GM23338 (cell line): ENCODE measurements around the gene TBC1D19. TPM values are rescaled to one million over a fixed set of nuclear protein-coding genes. Genes with fewer than 3 reads are reported as not detected.

Source experiments
- ATAC-seq: fragments of 200-7000 bp; cut with Tn5 transposase; 3 replicates; pipeline ENCODE4 v1.9.1; 2020
- DNase-seq: peaks from one replicate; pipeline ENCODE4 v3.0.0-alpha.2; 2015; ENCODE audit warnings: low spot score
- H2AFZ ChIP-seq: fragments of 200-600 bp; sonication (generic); 2 replicates; pipeline ENCODE4 v1.8.0; 2016; ENCODE audit warnings: antibody characterized with exemption, mild to moderate bottlenecking, moderate library complexity
- H3F3A ChIP-seq: fragments of 200-600 bp; sonication (generic); replicated peaks from 2 replicates; pipeline ENCODE4 v1.8.0; 2017; ENCODE audit warnings: antibody characterized with exemption, mixed run types, low read depth
- H3K27ac ChIP-seq: fragments of 200-600 bp; sonication (generic); 2 replicates; pipeline ENCODE4 v1.6.1; 2016; ENCODE audit warnings: low read depth
- H3K27me3 ChIP-seq: fragments of 200-600 bp; sonication (generic); 2 replicates; pipeline ENCODE4 v1.8.0; 2016; ENCODE audit warnings: mild to moderate bottlenecking, mixed run types, moderate library complexity; ENCODE audit not compliant: insufficient read depth
- H3K36me3 ChIP-seq: fragments of 200-600 bp; sonication (generic); 2 replicates; pipeline ENCODE4 v1.8.0; 2016; ENCODE audit warnings: mild to moderate bottlenecking; ENCODE audit not compliant: insufficient read depth
- H3K4me1 ChIP-seq: fragments of 200-600 bp; sonication (generic); 2 replicates; pipeline ENCODE4 v1.8.0; 2016; ENCODE audit warnings: mild to moderate bottlenecking, moderate library complexity; ENCODE audit not compliant: insufficient read depth
- H3K4me2 ChIP-seq: fragments of 200-600 bp; sonication (generic); 2 replicates; pipeline ENCODE4 v1.7.1; 2017; ENCODE audit warnings: mixed run types
- H3K4me3 ChIP-seq: fragments of 200-600 bp; sonication (generic); 2 replicates; pipeline ENCODE4 v1.6.1; 2016; ENCODE audit warnings: mixed run types
- H3K79me2 ChIP-seq: fragments of 200-600 bp; sonication (generic); replicated peaks from 2 replicates; pipeline ENCODE4 v1.8.0; 2017; ENCODE audit warnings: mild to moderate bottlenecking; ENCODE audit not compliant: insufficient read depth
- H3K9me2 ChIP-seq: fragments of 200-600 bp; sonication (generic); 2 replicates; pipeline ENCODE4 v1.8.0; 2017; ENCODE audit not compliant: insufficient read depth
- H4K20me1 ChIP-seq: fragments of 200-600 bp; sonication (generic); replicated peaks from 2 replicates; pipeline ENCODE4 v1.8.0; 2017; ENCODE audit warnings: mild to moderate bottlenecking; ENCODE audit not compliant: insufficient read depth
- H3K27ac Mint-ChIP-seq: 2 replicates; pipeline ENCODE4 v1.8.0; 2020; ENCODE audit warnings: inconsistent platforms, mild to moderate bottlenecking, moderate library complexity, mixed read lengths
- H3K27me3 Mint-ChIP-seq: 3 replicates; pipeline ENCODE4 v1.8.0; 2022; ENCODE audit warnings: low read depth, mild to moderate bottlenecking, moderate library complexity, mixed read lengths, inconsistent platforms; ENCODE audit not compliant: insufficient read depth, poor library complexity
- H3K36me3 Mint-ChIP-seq: 3 replicates; pipeline ENCODE4 v1.8.0; 2021; ENCODE audit warnings: low read depth, mild to moderate bottlenecking, inconsistent platforms, moderate library complexity, mixed read lengths
- H3K4me1 Mint-ChIP-seq: 3 replicates; pipeline ENCODE4 v1.8.0; 2020; ENCODE audit warnings: mild to moderate bottlenecking, inconsistent platforms, mixed read lengths
- H3K4me3 Mint-ChIP-seq: 3 replicates; pipeline ENCODE4 v1.8.0; 2021; ENCODE audit warnings: moderate library complexity, mild to moderate bottlenecking, inconsistent platforms, mixed read lengths
- H3K9me3 Mint-ChIP-seq: 3 replicates; pipeline ENCODE4 v1.8.0; 2020; ENCODE audit warnings: moderate library complexity, mild to moderate bottlenecking, inconsistent platforms, mixed read lengths
- ETS1 ChIP-seq: IDR thresholded peaks from 2 replicates; pipeline ENCODE4 v1.6.1; 2016; ENCODE audit warnings: antibody characterized with exemption
- JUNB ChIP-seq: IDR thresholded peaks from one replicate; pipeline ENCODE4 v1.6.1; 2016; ENCODE audit warnings: antibody characterized with exemption; ENCODE audit not compliant: unreplicated experiment
- POLR2AphosphoS5 ChIP-seq: IDR thresholded peaks from 2 replicates; pipeline ENCODE4 v1.6.1; 2016; ENCODE audit warnings: antibody characterized with exemption, low read depth
- ZNF331 ChIP-seq: fragments of 250-450 bp; sonication (Bioruptor Pico); IDR thresholded peaks from 2 replicates; pipeline ENCODE4 v1.5.0; 2020; ENCODE audit warnings: low read depth, mild to moderate bottlenecking, moderate library complexity
- ZNF462 ChIP-seq: fragments of 250-450 bp; sonication (Bioruptor Pico); IDR thresholded peaks from 2 replicates; pipeline ENCODE4 v1.5.0; 2020; ENCODE audit warnings: mild to moderate bottlenecking, moderate library complexity
- polyA plus RNA-seq: library from polyadenylated mRNA; unstranded; fragments of >200 nt; fragmentation: Nextera tagmentation; extraction: Ambion mirVana; gene quantifications from 2 replicates; pipeline ENCODE4 v1.2.1, GENCODE V29; 2016
- total RNA-seq: library from RNA; depleted of rRNA; stranded (reverse); fragments of >200 nt; shearing (Covaris generic); gene quantifications from 2 replicates; pipeline ENCODE4 v1.2.3, GENCODE V29; 2014
- TF ChIP-seq, protein P1 (sequence below): IDR thresholded peaks from one replicate; pipeline ENCODE4 v1.6.1; 2018; ENCODE audit warnings: antibody characterized with exemption; ENCODE audit not compliant: unreplicated experiment

The TBC1D19 gene
- total and polyA plus RNA-seq, 2 experiments from 2014 or later, result 1.9 to 4.3 TPM

DNA sequence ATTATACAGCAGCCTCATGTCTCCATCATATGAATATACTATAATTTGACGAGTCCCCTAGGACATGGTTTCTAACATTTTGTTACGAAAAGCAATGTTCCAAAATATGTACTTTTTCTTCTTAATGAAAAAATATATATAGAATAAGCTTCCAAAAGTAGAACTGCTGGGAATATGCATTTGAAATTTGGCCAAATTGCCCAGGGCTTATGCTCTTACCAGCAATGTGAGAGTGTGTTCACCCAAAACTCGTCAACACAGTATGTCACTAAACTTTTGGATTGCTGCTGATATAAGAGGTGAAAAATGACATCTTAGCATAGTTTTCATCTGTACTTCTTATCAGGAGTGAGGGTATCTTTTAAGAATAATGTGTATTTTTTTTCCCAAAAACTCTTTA is 212.2 kb downstream of the TBC1D19 start:
- Histone ChIP-seq H3K4me2 (no peak overlapping the region), H3K27me3 (no peaks in the 10 kb centered on the region), H3K9me2 (no peaks in the 10 kb centered on the region), H3K27ac (no peak overlapping the region), H4K20me1 (no peaks in the 10 kb centered on the region), H3F3A (no peaks in the 10 kb centered on the region), H3K36me3 (no peaks in the 10 kb centered on the region), H3K79me2 (no peaks in the 10 kb centered on the region), H2AFZ (no peak overlapping the region), H3K4me1 (no peaks in the 10 kb centered on the region), H3K4me3 (no peak overlapping the region)
- no peak overlapping the region for H3K27ac Mint-ChIP-seq
- no peaks in the 10 kb centered on the region for H3K9me3 Mint-ChIP-seq
- no peaks in the 10 kb centered on the region for H3K36me3 Mint-ChIP-seq
- H3K4me1 Mint-ChIP-seq, result no peaks in the 10 kb centered on the region
- H3K4me3 Mint-ChIP-seq, result no peak overlapping the region
- no peak for TF ChIP-seq ZNF462 (CRISPR knock-in tag)
- ATAC-seq (no peak), DNase-seq (no peak)
- H3K27me3 Mint-ChIP-seq, result no peaks in the 10 kb centered on the region

DNA sequence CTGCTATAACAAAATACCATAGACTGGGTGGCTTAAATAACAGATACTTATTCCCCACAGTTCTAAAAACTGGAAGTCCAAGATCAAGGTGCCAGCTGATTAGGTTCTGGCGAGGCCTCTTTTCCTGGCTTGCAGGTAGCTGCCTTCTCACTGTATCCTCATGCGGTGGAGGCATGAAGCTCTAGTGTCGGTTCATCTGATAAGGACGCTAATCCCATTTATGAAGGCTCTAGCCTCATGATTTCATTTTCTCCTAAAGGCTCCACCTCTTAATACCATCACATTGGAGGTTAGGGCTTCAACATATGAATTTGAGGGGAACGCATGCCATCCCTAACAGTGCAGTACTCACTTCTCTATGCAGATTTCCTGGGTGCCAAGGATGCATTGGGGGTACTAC is 218.9 kb downstream of the TBC1D19 start:
- Mint-ChIP-seq H3K4me1 (peaks cover 10% of the 10 kb centered on the region), H3K27me3 (peaks cover 4% of the 10 kb centered on the region), H3K27ac (no peak overlapping the region), H3K36me3 (no peaks in the 10 kb centered on the region), H3K9me3 (no peaks in the 10 kb centered on the region), H3K4me3 (no peak overlapping the region)
- Histone ChIP-seq H3K27ac (no peak overlapping the region), H3K36me3 (no peaks in the 10 kb centered on the region), H3K4me1 (0 out of 2 replicates have a peak, but pooled peaks cover 3% of the 10 kb centered on the region), H3K4me2 (no peak overlapping the region), H3K9me2 (no peaks in the 10 kb centered on the region), H2AFZ (no peak overlapping the region), H3K4me3 (no peak overlapping the region), H4K20me1 (no peaks in the 10 kb centered on the region), H3F3A (no peaks in the 10 kb centered on the region), H3K79me2 (no peaks in the 10 kb centered on the region), H3K27me3 (no peaks in the 10 kb centered on the region)
- no peak for ATAC-seq
- no peak for DNase-seq
- TF ChIP-seq, protein P1, sequence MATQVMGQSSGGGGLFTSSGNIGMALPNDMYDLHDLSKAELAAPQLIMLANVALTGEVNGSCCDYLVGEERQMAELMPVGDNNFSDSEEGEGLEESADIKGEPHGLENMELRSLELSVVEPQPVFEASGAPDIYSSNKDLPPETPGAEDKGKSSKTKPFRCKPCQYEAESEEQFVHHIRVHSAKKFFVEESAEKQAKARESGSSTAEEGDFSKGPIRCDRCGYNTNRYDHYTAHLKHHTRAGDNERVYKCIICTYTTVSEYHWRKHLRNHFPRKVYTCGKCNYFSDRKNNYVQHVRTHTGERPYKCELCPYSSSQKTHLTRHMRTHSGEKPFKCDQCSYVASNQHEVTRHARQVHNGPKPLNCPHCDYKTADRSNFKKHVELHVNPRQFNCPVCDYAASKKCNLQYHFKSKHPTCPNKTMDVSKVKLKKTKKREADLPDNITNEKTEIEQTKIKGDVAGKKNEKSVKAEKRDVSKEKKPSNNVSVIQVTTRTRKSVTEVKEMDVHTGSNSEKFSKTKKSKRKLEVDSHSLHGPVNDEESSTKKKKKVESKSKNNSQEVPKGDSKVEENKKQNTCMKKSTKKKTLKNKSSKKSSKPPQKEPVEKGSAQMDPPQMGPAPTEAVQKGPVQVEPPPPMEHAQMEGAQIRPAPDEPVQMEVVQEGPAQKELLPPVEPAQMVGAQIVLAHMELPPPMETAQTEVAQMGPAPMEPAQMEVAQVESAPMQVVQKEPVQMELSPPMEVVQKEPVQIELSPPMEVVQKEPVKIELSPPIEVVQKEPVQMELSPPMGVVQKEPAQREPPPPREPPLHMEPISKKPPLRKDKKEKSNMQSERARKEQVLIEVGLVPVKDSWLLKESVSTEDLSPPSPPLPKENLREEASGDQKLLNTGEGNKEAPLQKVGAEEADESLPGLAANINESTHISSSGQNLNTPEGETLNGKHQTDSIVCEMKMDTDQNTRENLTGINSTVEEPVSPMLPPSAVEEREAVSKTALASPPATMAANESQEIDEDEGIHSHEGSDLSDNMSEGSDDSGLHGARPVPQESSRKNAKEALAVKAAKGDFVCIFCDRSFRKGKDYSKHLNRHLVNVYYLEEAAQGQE, result no peak
- TF ChIP-seq POLR2AphosphoS5, result no peak
- TF ChIP-seq JUNB, result no peak
- TF ChIP-seq ETS1, result no peak
- no peak for TF ChIP-seq ZNF331 (CRISPR knock-in tag)
